Nucleus accumbens (tissue), 56 donors: ENCODE measurements around the gene PPP1R13B.

Source experiments
- DNase-seq, 56 donors: peaks; one replicate each; lab custom pipeline; 2025; lab: John Stamatoyannopoulos, UW

Gene PPP1R13B

GRCh38 chr14:103704708-103705107 lies 142.7 kb downstream of the PPP1R13B start:
- DNase-seq: no peak

GRCh38 chr14:103703433-103704385 lies 143.7 kb downstream of the PPP1R13B start:
- no peak for DNase-seq

GRCh38 chr14:103702497-103703432 lies 144.6 kb downstream of the PPP1R13B start:
- no peak for DNase-seq

- no peak for DNase-seq
These were observed 145.3 kb downstream of the PPP1R13B start for GRCh38 chr14:103702095-103702494.

GRCh38 chr14:103700753-103701490 lies 146.5 kb downstream of the PPP1R13B start:
- no peak for DNase-seq

- DNase-seq: peak in 47 of 56 donors; percentile 20 to 83 (median 59)
These were observed 147.2 kb downstream of the PPP1R13B start for GRCh38 chr14:103699901-103700752.

- no peak for DNase-seq
These were observed 148.1 kb downstream of the PPP1R13B start for GRCh38 chr14:103699261-103699661.

- DNase-seq: no peak
These were observed 148.8 kb downstream of the PPP1R13B start for GRCh38 chr14:103698380-103699260.

- DNase-seq: no peak
These were observed 149.6 kb downstream of the PPP1R13B start for GRCh38 chr14:103697603-103698379.

- no peak for DNase-seq
These were observed 150.2 kb downstream of the PPP1R13B start for GRCh38 chr14:103697206-103697602.

- no peak for DNase-seq
These were observed 150.8 kb downstream of the PPP1R13B start for GRCh38 chr14:103696466-103697071.

GRCh38 chr14:103696070-103696402 lies 151.3 kb downstream of the PPP1R13B start:
- DNase-seq: peak in 1 of 56 donors; percentile 29

GRCh38 chr14:103695296-103696069 lies 151.9 kb downstream of the PPP1R13B start:
- no peak for DNase-seq

- DNase-seq: peak in 2 of 56 donors; percentile 29 to 40
These were observed 152.8 kb downstream of the PPP1R13B start for GRCh38 chr14:103694572-103695026.

GRCh38 chr14:103693515-103693914 lies 153.9 kb downstream of the PPP1R13B start:
- no peak for DNase-seq

GRCh38 chr14:103692871-103693270 lies 154.5 kb downstream of the PPP1R13B start:
- no peak for DNase-seq
